Ishikawa (cell line): ENCODE data around the gene ZNF771.

ENCODE experiments used
- CEBPB ChIP-seq: IDR thresholded peaks from 2 replicates; pipeline ENCODE4 v1.6.1; 2012
- CREB1 ChIP-seq: IDR thresholded peaks from 2 replicates; pipeline ENCODE4 v1.6.1; 2012; ENCODE audit warnings: low read depth
- EGR1 ChIP-seq: IDR thresholded peaks from 2 replicates; pipeline ENCODE4 v1.6.1; 2012
- EP300 ChIP-seq: IDR thresholded peaks from 2 replicates; pipeline ENCODE4 v1.6.1; 2012; ENCODE audit warnings: borderline replicate concordance
- FOXM1 ChIP-seq: IDR thresholded peaks from 2 replicates; pipeline ENCODE4 v1.6.1; 2012; ENCODE audit warnings: low read depth, borderline replicate concordance
- MAX ChIP-seq: IDR thresholded peaks from 2 replicates; pipeline ENCODE4 v1.6.1; 2012
- NFIC ChIP-seq: IDR thresholded peaks from 2 replicates; pipeline ENCODE4 v1.6.1; 2012
- RAD21 ChIP-seq: IDR thresholded peaks from 2 replicates; pipeline ENCODE4 v1.6.1; 2012; ENCODE audit warnings: low read depth
- REST ChIP-seq: IDR thresholded peaks from 2 replicates; pipeline ENCODE4 v1.6.1; 2012; ENCODE audit warnings: low read depth, mild to moderate bottlenecking
- TAF1 ChIP-seq: IDR thresholded peaks from 2 replicates; pipeline ENCODE4 v1.6.1; 2012; ENCODE audit warnings: low read depth, mild to moderate bottlenecking
- TCF12 ChIP-seq: IDR thresholded peaks from 2 replicates; pipeline ENCODE4 v1.6.1; 2012; ENCODE audit warnings: low read depth
- TEAD4 ChIP-seq: IDR thresholded peaks from 2 replicates; pipeline ENCODE4 v1.6.1; 2012
- USF1 ChIP-seq: IDR thresholded peaks from 2 replicates; pipeline ENCODE4 v1.6.1; 2012
- YY1 ChIP-seq: IDR thresholded peaks from 2 replicates; pipeline ENCODE4 v1.6.1; 2012; ENCODE audit warnings: low read depth
- ZBTB7A ChIP-seq: IDR thresholded peaks from 2 replicates; pipeline ENCODE4 v1.6.1; 2012; ENCODE audit warnings: low read depth

The ZNF771 gene

GRCh38 chr16:30428055-30428454 is 20.6 kb downstream of the ZNF771 start:
- TF ChIP-seq EGR1 (no peak), REST (no peak), EP300 (no peak), TCF12 (no peak), YY1 (no peak), RAD21 (no peak), ZBTB7A (no peak), TAF1 (no peak), TEAD4 (no peak), NFIC (no peak), USF1 (no peak), CEBPB (no peak)

GRCh38 chr16:30429418-30429677 is 21.9 kb downstream of the ZNF771 start:
- no peak for TF ChIP-seq TAF1
- TF ChIP-seq YY1, result no peak
- no peak for TF ChIP-seq CEBPB
- no peak for TF ChIP-seq CREB1
- no peak for TF ChIP-seq NFIC

GRCh38 chr16:30429678-30430427 is 22.4 kb downstream of the ZNF771 start, which contains the start of gene DCTPP1:
TSS of gene DCTPP1 (minus strand) at chr16:30430030. CDS start at chr16:30429980, 50 bp downstream.
- no peak for TF ChIP-seq NFIC
- no peak for TF ChIP-seq YY1
- no peak for TF ChIP-seq FOXM1
- no peak for TF ChIP-seq REST
- no peak for TF ChIP-seq EGR1
- no peak for TF ChIP-seq EP300
- TF ChIP-seq ZBTB7A, result 0 out of 2 replicates have a peak, but pooled peaks have one; percentile 45
- TF ChIP-seq CEBPB, result no peak
- peak; percentile 45 for TF ChIP-seq USF1
- TF ChIP-seq CREB1, result no peak
- peak; percentile 77 for TF ChIP-seq RAD21
- TF ChIP-seq MAX, result peak; percentile 91
- TF ChIP-seq TAF1, result no peak
- TF ChIP-seq TEAD4, result peak; percentile 57; the same call in 1 of the 2 replicates
- TF ChIP-seq TCF12, result no peak; the same call in 1 of the 2 replicates

GRCh38 chr16:30430428-30430970 is 23.1 kb downstream of the ZNF771 start:
- TF ChIP-seq TEAD4 (no peak), EGR1 (no peak), MAX (no peak; the same call in 1 of the 2 replicates), NFIC (no peak), REST (no peak), ZBTB7A (no peak), TAF1 (no peak), YY1 (no peak), CREB1 (no peak), RAD21 (no peak), USF1 (no peak)
